RWPE1 (cell line): Measurements from ENCODE around the gene OPN1SW.

ENCODE experiments used
- CTCF ChIA-PET: fragments of 350-600 bp; sonication (Branson Sonifier 250); formaldehyde crosslinking; extraction: SDS; loops from one replicate; lab custom pipeline; 2021; lab: Yijun Ruan, JAX
- POLR2A ChIA-PET: fragments of 400-600 bp; formaldehyde crosslinking; extraction: SDS; loops from one replicate; lab custom pipeline; 2020; ENCODE audit warnings: antibody characterized with exemption; ENCODE audit not compliant: low non-redundant PET; lab: Yijun Ruan, JAX
- DNase-seq: peaks from one replicate; pipeline ENCODE4 v3.0.0; 2012; ENCODE audit warnings: low spot score
- H3K27ac ChIP-seq: fragments of 450-650 bp; 2 replicates; pipeline ENCODE4 v1.5.1; 2017
- CTCF ChIP-seq: fragments of 450-650 bp; conservative IDR thresholded peaks from 2 replicates; pipeline ENCODE4 v1.5.1; 2017; ENCODE audit warnings: low read depth, mild to moderate bottlenecking

OPN1SW gene

GRCh38 chr7:128804484-128804883 lies 28.9 kb upstream of the OPN1SW start:
- TF ChIP-seq CTCF: no peak
- ChIA-PET CTCF (no interaction called here), POLR2A (no interaction called here)
- DNase-seq: no peak
- no peak overlapping the region for H3K27ac ChIP-seq

GRCh38 chr7:128801667-128802418 lies 26.2 kb upstream of the OPN1SW start:
- CTCF ChIA-PET: no interaction called here

GRCh38 chr7:128801003-128801402 lies 25.4 kb upstream of the OPN1SW start:
- no peak for TF ChIP-seq CTCF
- ChIA-PET POLR2A (no interaction called here), CTCF (no interaction called here)
- no peak overlapping the region for H3K27ac ChIP-seq
- DNase-seq: no peak

More at GRCh38 chr7:128801667-128802418, 26.2 kb upstream of the OPN1SW start:
- no peak for DNase-seq
- no peak for TF ChIP-seq CTCF
- no peak overlapping the region for H3K27ac ChIP-seq
- POLR2A ChIA-PET: no interaction called here

GRCh38 chr7:128800567-128800966 lies 25.0 kb upstream of the OPN1SW start:
- TF ChIP-seq CTCF: no peak
- ChIA-PET CTCF (no interaction called here), POLR2A (no interaction called here)
- DNase-seq: no peak
- H3K27ac ChIP-seq: no peak overlapping the region

GRCh38 chr7:128799451-128799850 lies 23.9 kb upstream of the OPN1SW start:
- no peak for DNase-seq
- TF ChIP-seq CTCF: no peak
- no peak overlapping the region for H3K27ac ChIP-seq
- ChIA-PET POLR2A (no interaction called here), CTCF (no interaction called here)

- DNase-seq: no peak
- CTCF ChIA-PET: no interaction called here
- H3K27ac ChIP-seq: no peak overlapping the region
- no peak for TF ChIP-seq CTCF
- POLR2A ChIA-PET: no interaction called here
Measured at GRCh38 chr7:128796327-128796726, 20.7 kb upstream of the OPN1SW start.
